Subcutaneous adipose tissue (tissue), 4 donors: ENCODE results near the gene APBB2. TPM values are rescaled to one million over a fixed set of nuclear protein-coding genes. Genes with fewer than 3 reads are reported as not detected.

Experiments
- CTCF ChIP-seq: fragments of 450-650 bp; IDR thresholded peaks from one replicate; pipeline ENCODE4 v1.5.1; 2016; ENCODE audit warnings: low read depth, mild to moderate bottlenecking, control low read depth, antibody characterized with exemption, moderate library complexity
- total RNA-seq, 4 donors: library from RNA; depleted of rRNA; stranded (reverse); fragments of >200 nt; gene quantifications; one replicate each; pipeline ENCODE4 v1.1.0, GENCODE V29; 2016

APBB2 gene
- total RNA-seq, 4 donors from 2014 or later, result 55.6 to 181 (median 124) TPM

GRCh38 chr4:41256131-41256739, 41.9 kb upstream of the APBB2 start:
- TF ChIP-seq CTCF, result no peak

GRCh38 chr4:41245983-41246382, 31.6 kb upstream of the APBB2 start:
- no peak for TF ChIP-seq CTCF

DNA sequence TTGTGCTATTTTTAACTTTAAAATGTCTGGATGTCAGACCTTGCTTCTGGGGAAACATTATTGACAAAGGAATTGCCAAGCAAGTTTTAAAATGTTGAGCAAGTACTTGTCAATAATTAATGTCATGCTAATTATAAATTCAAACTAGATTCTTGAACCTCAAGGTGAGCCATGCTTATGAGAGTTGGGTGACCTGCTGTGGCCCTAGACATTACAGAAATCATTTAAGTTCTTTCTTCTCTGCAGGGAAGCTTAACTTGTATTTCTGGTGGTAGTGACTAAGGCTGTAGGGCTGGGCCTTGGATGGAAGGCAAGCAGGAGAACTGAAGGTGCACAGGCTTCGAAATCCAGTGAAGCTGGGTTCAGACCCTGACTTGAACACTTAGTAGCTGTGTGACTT, 27.6 kb upstream of the APBB2 start:
- TF ChIP-seq CTCF, result no peak

- TF ChIP-seq CTCF, result no peak
Measured at GRCh38 chr4:41236508-41236907, 22.2 kb upstream of the APBB2 start.

DNA sequence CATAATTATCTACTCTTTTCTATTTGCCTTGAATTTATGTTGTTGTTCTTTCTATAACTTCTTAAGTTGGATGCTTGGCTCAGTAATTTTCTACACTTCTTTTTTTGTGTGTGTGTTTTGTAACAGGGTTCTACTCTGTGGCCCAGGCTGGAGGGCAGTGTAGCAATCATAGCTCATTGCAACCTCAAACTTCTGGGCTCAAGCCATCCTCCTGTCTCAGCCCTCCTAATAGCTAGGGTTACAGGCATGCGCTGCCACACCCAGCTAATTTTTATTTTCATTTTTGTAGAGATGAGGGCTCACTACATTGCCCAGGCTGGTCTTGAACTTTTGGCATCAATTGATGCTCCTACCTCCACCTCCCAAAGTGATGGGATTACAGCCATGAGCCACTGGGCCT, 21.7 kb upstream of the APBB2 start:
- no peak for TF ChIP-seq CTCF

GRCh38 chr4:41232856-41233255, 18.5 kb upstream of the APBB2 start:
- no peak for TF ChIP-seq CTCF

DNA sequence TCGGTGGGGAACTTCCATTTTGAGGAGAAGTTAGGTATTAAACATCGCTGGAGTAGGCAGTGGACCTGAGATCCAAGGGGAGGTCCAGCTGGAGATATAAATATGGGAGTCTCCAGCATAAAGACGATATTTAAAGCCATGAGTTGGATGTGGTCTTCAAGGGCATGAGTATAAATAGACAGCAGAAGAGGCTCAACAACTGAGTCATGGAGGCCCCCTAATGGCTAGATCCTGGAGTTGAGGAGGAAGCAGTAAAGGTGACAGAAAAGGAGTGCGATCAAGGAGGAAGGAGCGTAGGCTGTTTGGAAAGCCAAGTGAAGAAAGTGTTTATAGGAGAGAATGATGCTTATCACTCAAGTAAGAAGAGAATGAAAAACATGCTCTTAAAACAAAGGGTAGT, 18.1 kb upstream of the APBB2 start:
- no peak for TF ChIP-seq CTCF
